Measurements from ENCODE around the gene C12orf75. TPM values are rescaled to one million over a fixed set of nuclear protein-coding genes. Genes with fewer than 3 reads are reported as not detected.

The C12orf75 gene
- total and polyA plus RNA-seq, 2 donors (not counting 3 experiments of a cell fraction or from before 2014, with no cell fraction given), result 23.6 to 60.7 TPM

GRCh38 chr12:105368047-105368646 is 37.7 kb downstream of the C12orf75 start:
- Histone ChIP-seq H3K9me1 (replicated peaks; ENCODE audit: control insufficient read depth, extremely low read depth, insufficient read depth, low read length) (no peaks in the 10 kb centered on the region), H4K20me1 (replicated peaks; ENCODE audit: control insufficient read depth, extremely low read depth, insufficient read depth, low read length) (no peaks in the 10 kb centered on the region), H3K4me1 (ENCODE audit: control insufficient read depth, extremely low read depth, insufficient read depth, low read length) (no peaks in the 10 kb centered on the region), H3K27me3 (ENCODE audit: control insufficient read depth in 2 of 2, insufficient read depth in 2 of 2, low read length in 2 of 2) (no peaks in the 10 kb centered on the region), H3K36me3 (ENCODE audit: control insufficient read depth in 2 of 2, extremely low read depth in 1 of 2, insufficient read depth in 2 of 2, low read length in 2 of 2) (peaks cover 0 to 7% of the 10 kb centered on the region in 2 experiments), H3K27ac (ENCODE audit: insufficient read depth, low read depth, low read length) (no peak overlapping the region), H3K4me3 (replicated peaks in 1 of 3; ENCODE audit: insufficient read depth in 1 of 3, low read depth in 1 of 3, low read length in 3 of 3) (no peak overlapping the region), H3K79me2 (ENCODE audit: control insufficient read depth, insufficient read depth, low read length) (no peaks in the 10 kb centered on the region), H3K9ac (replicated peaks; ENCODE audit: extremely low read depth, insufficient read depth, low read length) (no peak overlapping the region), H2AFZ (ENCODE audit: low read depth, low read length) (no peak overlapping the region), H3K9me3 (replicated peaks; ENCODE audit: control insufficient read depth, insufficient read depth, low read length) (no peaks in the 10 kb centered on the region), H3K4me2 (ENCODE audit: insufficient read depth, low read length) (no peak overlapping the region)
- FAIRE-seq (no peak), DNase-seq (ENCODE audit: low read depth, low spot score) (no peak)
- intact Hi-C loops (cut with micrococcal nuclease) (no loop called here), dilution Hi-C loops (cut with MboI; ENCODE audit: extremely low pct_ligation_motif_present, low sequenced_read_pairs) (no loop called here)
- no TSS peak for BruUV-seq (replicated peaks)
- no peak for TF ChIP-seq FOS (IDR thresholded peaks at IDR 0.05; ENCODE audit: borderline replicate concordance, insufficient read depth, low read length)
- TF ChIP-seq CTCF (IDR thresholded peaks at IDR 0.05; ENCODE audit: extremely low read depth in 1 of 2, insufficient read depth in 1 of 2, low read depth in 1 of 2, low read length in 2 of 2), result no peak
- TF ChIP-seq POLR2A (IDR thresholded peaks at IDR 0.05; ENCODE audit: low read depth, low read length), result no peak
- TF ChIP-seq MAX (IDR thresholded peaks at IDR 0.05; ENCODE audit: insufficient read depth, insufficient read length), result no peak
- CTCF ChIA-PET, result interaction anchor here (2.2 kb wide), 1 partner anchor 15 kb away, joined by 9 read pairs; no protein-coding TSS in a partner anchor
- POLR2A ChIA-PET, result no interaction called here

GRCh38 chr12:105369014-105369413 is 38.5 kb downstream of the C12orf75 start:
- DNase-seq (ENCODE audit: low read depth, low spot score) (no peak), FAIRE-seq (no peak)
- Histone ChIP-seq H3K4me1 (ENCODE audit: control insufficient read depth, extremely low read depth, insufficient read depth, low read length) (no peaks in the 10 kb centered on the region), H3K79me2 (ENCODE audit: control insufficient read depth, insufficient read depth, low read length) (no peaks in the 10 kb centered on the region), H3K9ac (replicated peaks; ENCODE audit: extremely low read depth, insufficient read depth, low read length) (no peak overlapping the region), H3K9me3 (replicated peaks; ENCODE audit: control insufficient read depth, insufficient read depth, low read length) (no peaks in the 10 kb centered on the region), H3K27me3 (ENCODE audit: control insufficient read depth in 2 of 2, insufficient read depth in 2 of 2, low read length in 2 of 2) (no peaks in the 10 kb centered on the region), H3K27ac (ENCODE audit: insufficient read depth, low read depth, low read length) (no peak overlapping the region), H3K36me3 (ENCODE audit: control insufficient read depth in 2 of 2, extremely low read depth in 1 of 2, insufficient read depth in 2 of 2, low read length in 2 of 2) (peaks cover 0 to 7% of the 10 kb centered on the region in 2 experiments), H3K4me2 (ENCODE audit: insufficient read depth, low read length) (no peak overlapping the region), H4K20me1 (replicated peaks; ENCODE audit: control insufficient read depth, extremely low read depth, insufficient read depth, low read length) (no peaks in the 10 kb centered on the region), H3K9me1 (replicated peaks; ENCODE audit: control insufficient read depth, extremely low read depth, insufficient read depth, low read length) (no peaks in the 10 kb centered on the region), H3K4me3 (replicated peaks in 1 of 3; ENCODE audit: insufficient read depth in 1 of 3, low read depth in 1 of 3, low read length in 3 of 3) (no peak overlapping the region), H2AFZ (ENCODE audit: low read depth, low read length) (no peak overlapping the region)
- POLR2A ChIA-PET, result no interaction called here
- BruUV-seq (replicated peaks), result no TSS peak
- dilution Hi-C loops (cut with MboI; ENCODE audit: extremely low pct_ligation_motif_present, low sequenced_read_pairs) (no loop called here), intact Hi-C loops (cut with micrococcal nuclease) (no loop called here)
- TF ChIP-seq MYC (IDR thresholded peaks at IDR 0.05; ENCODE audit: low read depth, low read length), result no peak
- TF ChIP-seq CTCF (IDR thresholded peaks at IDR 0.05; ENCODE audit: extremely low read depth in 1 of 2, insufficient read depth in 1 of 2, low read depth in 1 of 2, low read length in 2 of 2), result no peak
- TF ChIP-seq POLR2A (IDR thresholded peaks at IDR 0.05; ENCODE audit: low read depth, low read length), result no peak
- TF ChIP-seq EZH2 (IDR thresholded peaks at IDR 0.05; ENCODE audit: borderline replicate concordance, low read depth, low read length, severe bottlenecking), result no peak
- TF ChIP-seq POLR2AphosphoS5 (IDR thresholded peaks at IDR 0.05; ENCODE audit: insufficient read depth, low read depth, low read length), result no peak
- no peak for TF ChIP-seq GATA2 (IDR thresholded peaks at IDR 0.05; ENCODE audit: insufficient read depth, insufficient read length, low read depth, low read length)
- no peak for TF ChIP-seq JUN (IDR thresholded peaks at IDR 0.05; ENCODE audit: borderline replicate concordance, insufficient read depth, insufficient read length, low read depth)
- TF ChIP-seq FOS (IDR thresholded peaks at IDR 0.05; ENCODE audit: borderline replicate concordance, insufficient read depth, low read length), result no peak
- no peak for TF ChIP-seq MAX (IDR thresholded peaks at IDR 0.05; ENCODE audit: insufficient read depth, insufficient read length)
- CTCF ChIA-PET, result interaction anchor here (0.9 to 2.2 kb wide), 3 partner anchors 10 to 25 kb away, joined by 4 to 9 read pairs (median 5); no protein-coding TSS in a partner anchor
